Heart left ventricle (tissue), 13 donors: ENCODE measurements around the gene PSRC1.

Experiments
- CTCF ChIP-seq, 12 donors: fragments of 200-600 bp; sonication (generic) in 4 of 12; IDR thresholded peaks; one replicate each; pipeline versions ENCODE4 v1.5.0 to v1.8.0; 2018 to 2022; ENCODE audit warnings: antibody characterized with exemption in 12 of 12, mild to moderate bottlenecking in 5 of 12
- POLR2A ChIP-seq, 2 donors: fragments of 450-650 bp; IDR thresholded peaks; one replicate each; pipeline ENCODE4 v1.6.1; 2017; ENCODE audit warnings: antibody characterized with exemption in 2 of 2, mild to moderate bottlenecking in 2 of 2, moderate library complexity in 2 of 2
- donor health status: ischemic (EF 13 %, LVEDD 7.1; RV severe dilation, severe dysfunction).
- donor health status: DM: no; HTN: yes; CAD: no.
- donor health status: DM: no; HTN: no; CAD: no.
- donor health status: ischemic (EF 25% LVEDD 6.9; RV normal size, moderate dysfunction).
- donor health status: ischemic (EF 25% LVEDD 5.7; RV mildly dilated, moderate dysfunction).
- donor health status: ischemic (EF 35%, LVEDD 5.7; RV mildly dilated, moderate dysfunction).
- donor health status: nonischemic (EF 11% LVEDD 7.7; RV severe dilation, severe dysfunction).
- donor health status: DM: yes; HTN: yes; CAD: no.
- donor health status: PGD.
- donor health status: ischemic (EF 29% LVEDD 5.4; RV normal size, mild dysfunction).
- donor health status: nonischemic (EF 23%, LVEDD 6.1; RV moderate dilation, normal function).

GRCh38 chr1:109306832-109307273, 23.9 kb upstream of the PSRC1 start, which contains the start of gene MYBPHL:
- TF ChIP-seq CTCF (IDR thresholded peaks at IDR 0.05) (no peak), POLR2A (IDR thresholded peaks at IDR 0.05) (no peak)
